Upper lobe of left lung (tissue), 4 donors: ENCODE measurements around the gene TRMO.

ENCODE experiments used
- CTCF ChIP-seq, 6 experiments: fragments of 450-650 bp in 4 of 6; fragments of 200-600 bp in 2 of 6; sonication (generic) in 2 of 6; IDR thresholded peaks; one replicate each; pipeline ENCODE4 v1.5.1; 2016 to 2019; ENCODE audit warnings: antibody characterized with exemption in 6 of 6
- EP300 ChIP-seq, 4 donors: sonication (generic); formaldehyde crosslinking; IDR thresholded peaks; one replicate each; pipeline ENCODE4 v1.5.1; 2017; ENCODE audit warnings: antibody characterized with exemption in 4 of 4, control low read depth in 2 of 4

GRCh38 chr9:97895211-97895610 is 27.1 kb downstream of the TRMO start:
- TF ChIP-seq CTCF (IDR thresholded peaks at IDR 0.05) (no peak), EP300 (IDR thresholded peaks at IDR 0.05) (no peak)
